ENCODE data around the gene ABCF3.

Gene ABCF3

DNA sequence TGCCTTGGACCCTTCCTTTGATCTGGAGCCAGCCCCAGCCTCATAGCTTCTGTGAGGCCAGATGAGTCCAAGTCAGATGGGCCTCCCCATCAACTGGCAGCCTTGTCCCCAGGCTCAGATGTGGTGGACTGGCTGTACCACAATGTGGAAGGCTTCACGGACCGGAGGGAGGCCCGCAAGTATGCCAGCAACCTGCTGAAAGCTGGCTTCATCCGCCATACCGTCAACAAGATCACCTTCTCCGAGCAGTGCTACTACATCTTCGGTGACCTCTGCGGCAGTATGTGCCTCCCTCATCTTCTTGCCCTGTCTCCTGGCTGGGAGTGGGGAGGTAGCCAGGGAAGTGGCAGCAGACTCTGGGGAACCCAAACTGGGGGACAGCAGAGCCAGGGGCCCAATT lies 18.2 kb upstream of the ABCF3 start:
- DNase-seq (ENCODE audit: low read depth in 1 of 2, low spot score in 1 of 2): no peak

DNA sequence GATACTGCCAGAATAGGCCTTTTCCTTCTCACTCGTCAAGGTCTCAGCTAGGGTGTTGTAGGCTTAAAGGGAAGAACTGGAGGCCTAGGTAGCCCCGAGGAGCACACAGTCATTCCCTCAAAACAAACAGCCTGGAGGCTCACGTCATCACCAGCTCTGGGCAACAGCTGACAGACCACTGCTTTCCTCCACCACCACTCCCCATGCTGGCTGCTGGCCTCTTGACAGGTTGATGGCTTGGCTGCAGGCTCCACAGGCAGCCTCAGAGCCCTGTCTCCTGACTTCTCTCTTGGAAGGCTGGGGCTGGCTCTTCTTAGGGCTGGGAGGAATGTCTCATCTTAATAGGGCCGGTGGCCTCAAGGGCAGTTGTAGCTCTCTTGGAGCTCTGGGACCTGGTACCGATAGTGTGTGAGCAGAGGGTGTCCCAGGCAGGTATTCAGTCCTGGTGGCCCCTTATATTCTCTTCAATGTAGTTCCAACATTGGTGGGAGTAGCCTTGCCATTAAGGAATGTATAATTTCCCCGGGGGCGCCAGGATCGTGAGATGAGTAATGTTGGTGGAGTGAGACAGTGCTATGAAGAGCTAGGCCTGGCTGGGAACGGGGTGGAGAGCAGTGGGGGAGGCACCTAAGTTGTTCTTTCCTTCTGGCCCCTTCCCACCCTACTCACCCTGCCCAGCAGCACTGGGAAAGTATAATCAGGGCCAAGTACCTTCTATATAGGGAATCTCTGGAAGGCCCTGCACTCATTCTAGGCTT lies 17.5 kb upstream of the ABCF3 start:
- no peak for DNase-seq (ENCODE audit: low read depth in 1 of 2, low spot score in 1 of 2)

DNA sequence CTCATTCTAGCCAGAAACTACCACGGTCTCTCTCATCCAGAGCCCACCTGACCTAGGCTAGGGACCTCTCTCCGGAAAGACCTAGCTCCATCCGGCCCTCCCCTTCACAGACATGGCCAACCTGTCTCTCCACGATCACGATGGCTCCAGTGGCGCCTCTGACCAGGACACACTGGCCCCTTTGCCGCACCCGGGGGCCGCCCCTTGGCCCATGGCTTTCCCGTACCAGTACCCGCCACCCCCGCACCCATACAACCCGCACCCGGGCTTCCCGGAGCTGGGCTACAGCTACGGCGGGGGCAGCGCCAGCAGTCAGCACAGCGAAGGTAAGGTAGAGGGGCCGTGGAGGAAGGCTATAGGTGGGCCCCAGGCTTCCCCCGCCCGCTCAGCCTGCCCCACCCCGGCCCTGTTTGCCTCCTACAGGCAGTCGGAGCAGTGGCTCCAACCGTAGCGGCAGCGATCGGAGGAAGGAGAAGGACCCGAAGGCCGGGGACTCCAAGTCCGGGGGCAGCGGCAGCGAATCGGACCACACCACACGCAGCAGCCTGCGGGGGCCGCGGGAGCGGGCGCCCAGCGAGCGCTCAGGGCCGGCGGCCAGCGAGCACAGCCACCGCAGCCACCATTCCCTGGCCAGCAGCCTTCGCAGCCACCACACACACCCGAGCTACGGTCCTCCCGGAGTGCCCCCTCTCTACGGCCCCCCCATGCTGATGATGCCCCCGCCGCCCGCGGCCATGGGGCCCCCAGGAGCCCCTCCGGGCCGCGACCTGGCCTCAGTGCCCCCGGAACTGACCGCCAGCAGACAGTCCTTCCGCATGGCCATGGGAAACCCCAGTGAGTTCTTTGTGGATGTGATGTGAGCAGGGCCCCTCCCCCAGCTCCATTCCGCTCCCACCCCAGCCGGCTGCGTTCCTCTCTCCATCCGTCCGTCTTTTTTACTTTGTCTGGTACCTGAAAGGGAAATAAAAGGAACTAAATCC lies 15.8 kb upstream of the ABCF3 start:
- no peak for DNase-seq (ENCODE audit: low read depth in 1 of 2, low spot score in 1 of 2)

DNA sequence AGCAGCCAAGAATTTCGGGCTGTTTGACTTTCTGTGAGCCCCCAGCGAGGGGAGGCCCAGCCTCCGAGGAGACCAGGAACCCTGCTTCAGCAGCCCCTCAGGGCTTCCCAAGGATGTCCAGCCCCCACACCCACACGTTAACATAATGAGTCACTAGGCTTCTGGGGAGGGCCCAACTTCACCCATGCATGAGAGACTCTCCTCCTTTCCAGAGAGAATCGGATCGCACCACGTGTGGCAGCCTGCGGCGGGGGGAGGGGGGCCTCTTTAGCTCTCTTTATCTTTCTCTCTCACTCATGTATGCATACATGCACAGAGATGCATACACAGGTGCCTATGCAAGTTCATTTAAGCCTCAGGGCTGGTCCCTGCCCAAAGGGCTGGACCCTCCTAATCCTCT lies 14.4 kb upstream of the ABCF3 start:
- no peak for DNase-seq (ENCODE audit: low read depth in 1 of 2, low spot score in 1 of 2)

DNA sequence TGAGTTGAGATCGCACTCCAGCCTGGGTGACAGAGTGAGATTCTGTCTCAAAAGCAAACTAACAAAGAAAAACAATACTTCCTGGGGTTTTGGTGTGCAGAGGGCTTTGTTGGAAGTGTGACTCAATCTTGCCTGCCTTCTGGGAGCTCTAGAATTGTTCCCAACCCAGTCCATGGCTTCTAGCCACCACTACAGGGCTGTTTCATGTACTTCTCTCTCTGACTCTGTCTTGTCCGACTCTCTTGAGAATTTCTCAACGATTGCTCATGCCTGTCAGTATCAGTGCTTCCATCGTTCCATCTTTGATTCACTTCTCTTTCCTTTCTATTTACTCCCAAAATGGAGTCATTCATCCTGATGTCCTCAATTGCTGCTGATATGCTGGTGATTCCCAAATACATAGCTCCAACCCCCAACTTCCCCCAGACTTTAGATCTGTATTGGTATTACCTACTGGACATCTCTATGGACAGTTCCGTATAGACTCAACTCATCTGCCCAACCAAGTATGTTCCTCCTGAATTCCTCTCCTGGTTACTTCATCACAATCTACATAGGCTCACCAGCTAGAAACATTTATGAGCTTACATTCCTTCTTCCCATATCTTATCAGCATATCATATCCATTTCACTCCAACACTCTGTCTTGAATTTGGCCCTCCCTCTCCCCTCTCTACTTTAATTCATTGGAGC lies 13.2 kb upstream of the ABCF3 start:
- no peak for DNase-seq (ENCODE audit: low read depth in 1 of 2, low spot score in 1 of 2)

DNA sequence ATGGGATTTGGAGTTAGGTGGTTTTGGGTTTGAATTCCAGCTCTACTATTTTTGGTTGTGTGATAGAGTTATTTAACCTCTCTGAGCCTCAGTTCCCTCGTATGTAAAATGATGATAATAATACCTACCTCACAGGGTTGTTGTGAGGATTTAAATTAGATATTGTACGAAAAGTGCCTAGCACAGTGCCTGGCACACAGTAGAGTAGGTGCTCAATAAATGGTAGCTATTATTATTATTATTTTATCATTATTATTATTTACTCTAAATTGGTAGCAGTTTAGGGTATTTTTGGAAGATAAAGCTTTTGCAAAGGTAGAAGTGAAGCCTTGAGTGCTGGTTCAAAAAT lies 12.7 kb upstream of the ABCF3 start:
- no peak for DNase-seq (ENCODE audit: low read depth in 1 of 2, low spot score in 1 of 2)

DNA sequence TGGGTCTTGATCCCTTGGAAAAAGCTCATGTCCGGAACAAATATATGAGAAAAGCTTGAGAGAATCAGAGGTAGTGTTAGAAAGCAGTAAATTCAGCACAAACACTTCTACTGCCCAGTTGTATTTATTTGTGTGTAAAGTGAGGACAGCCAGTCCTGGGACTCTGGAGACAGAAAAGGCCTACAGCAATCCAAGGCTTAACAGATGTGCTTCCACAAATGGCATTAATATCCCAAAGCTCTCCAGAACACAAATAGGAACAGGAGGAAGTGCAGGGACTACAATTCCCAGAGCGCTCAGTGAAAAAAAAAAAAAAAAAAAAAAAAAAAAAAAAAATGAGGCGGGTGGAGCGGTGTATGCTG lies 11.7 kb upstream of the ABCF3 start:
- DNase-seq (ENCODE audit: low read depth in 1 of 2, low spot score in 1 of 2): no peak

DNA sequence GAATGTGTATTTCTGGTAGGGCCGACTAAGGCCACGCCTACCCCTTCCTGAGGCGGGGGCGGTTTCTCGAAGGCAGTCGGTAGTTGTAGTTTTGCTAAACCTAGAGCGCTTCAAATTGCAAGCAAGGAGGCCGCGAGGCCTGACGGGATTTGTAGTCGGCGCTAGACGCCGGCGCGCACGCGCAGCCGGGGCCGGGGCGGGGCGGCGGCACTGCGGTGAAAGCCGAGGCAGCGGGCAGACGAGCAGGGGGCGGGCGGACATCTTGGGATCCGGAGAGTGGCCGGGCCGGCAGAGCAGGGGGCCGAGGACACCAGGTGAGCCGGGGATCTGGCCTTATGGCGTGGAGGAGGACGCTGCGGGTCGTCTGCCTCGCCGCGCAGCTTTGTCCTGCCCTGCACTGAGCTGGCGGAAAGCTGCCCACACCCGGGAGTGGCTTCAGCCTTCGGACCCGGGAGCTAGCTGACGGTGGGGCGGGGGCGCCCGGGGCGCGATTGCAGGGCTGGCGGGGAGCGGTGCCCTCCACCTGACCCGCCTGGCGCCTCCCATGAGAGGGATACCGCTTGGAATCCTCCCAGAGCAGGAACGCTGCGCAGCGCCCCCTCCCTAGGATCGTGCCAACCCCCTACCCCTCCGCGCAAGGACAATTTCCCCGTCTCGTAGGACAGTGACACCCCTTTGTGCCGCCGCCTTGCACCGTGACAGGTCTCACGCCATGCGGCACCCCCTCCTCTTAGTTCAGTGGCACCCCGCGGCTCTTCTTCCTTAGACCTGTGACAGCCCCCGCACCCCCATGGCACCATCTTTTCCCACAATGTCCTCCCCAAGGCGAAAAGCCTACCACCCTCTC lies 11.1 kb upstream of the ABCF3 start, which contains the start of gene AP2M1:
Gene AP2M1, plus strand, starts transcription at position 210 of the 847 bp plus-strand sequence. CDS start 2,139 bp downstream, outside the sequence.
- peak; percentile 94 to 97 for DNase-seq (ENCODE audit: low read depth in 1 of 2, low spot score in 1 of 2)

DNA sequence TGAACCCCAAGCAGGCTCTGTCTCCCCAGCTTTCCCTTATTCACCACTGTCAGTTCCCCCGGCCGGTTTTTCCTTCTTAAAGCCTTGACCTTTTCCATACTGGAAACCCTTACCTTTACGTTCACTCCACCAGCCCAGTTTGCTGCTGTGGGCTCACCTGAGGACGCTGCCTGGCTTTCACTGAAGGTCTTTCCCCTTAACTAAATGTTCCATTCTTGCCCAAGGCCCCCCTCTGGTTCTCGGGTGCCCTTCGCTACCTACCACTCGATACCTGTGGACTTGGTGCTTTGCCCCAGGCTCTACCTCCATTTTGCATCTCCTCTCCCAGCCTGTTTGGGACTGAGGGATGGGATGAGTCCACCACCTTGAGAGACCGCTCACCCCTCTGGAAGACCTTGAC lies 10.5 kb upstream of the ABCF3 start:
- no peak for DNase-seq (ENCODE audit: low read depth in 1 of 2, low spot score in 1 of 2)

DNA sequence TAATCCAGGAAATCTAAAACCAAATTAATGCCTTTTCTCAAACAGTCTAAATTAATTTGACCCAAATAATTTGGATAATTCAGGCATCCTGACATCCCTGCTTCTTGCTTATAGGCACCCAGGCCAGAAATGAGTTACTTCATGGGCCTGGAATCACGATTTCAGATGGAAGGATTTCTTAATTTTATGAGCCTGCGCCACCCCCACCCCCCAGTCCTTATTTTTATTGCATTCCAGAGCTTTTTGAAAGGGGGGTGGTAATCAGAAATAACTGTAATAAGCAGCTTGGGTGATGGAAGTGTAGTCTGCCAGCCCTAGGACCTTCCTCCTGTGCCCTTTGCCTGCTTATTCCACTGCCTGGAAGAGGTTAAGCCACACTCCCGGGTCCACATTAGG lies 10.0 kb upstream of the ABCF3 start:
- DNase-seq (ENCODE audit: low read depth in 1 of 2, low spot score in 1 of 2): no peak

DNA sequence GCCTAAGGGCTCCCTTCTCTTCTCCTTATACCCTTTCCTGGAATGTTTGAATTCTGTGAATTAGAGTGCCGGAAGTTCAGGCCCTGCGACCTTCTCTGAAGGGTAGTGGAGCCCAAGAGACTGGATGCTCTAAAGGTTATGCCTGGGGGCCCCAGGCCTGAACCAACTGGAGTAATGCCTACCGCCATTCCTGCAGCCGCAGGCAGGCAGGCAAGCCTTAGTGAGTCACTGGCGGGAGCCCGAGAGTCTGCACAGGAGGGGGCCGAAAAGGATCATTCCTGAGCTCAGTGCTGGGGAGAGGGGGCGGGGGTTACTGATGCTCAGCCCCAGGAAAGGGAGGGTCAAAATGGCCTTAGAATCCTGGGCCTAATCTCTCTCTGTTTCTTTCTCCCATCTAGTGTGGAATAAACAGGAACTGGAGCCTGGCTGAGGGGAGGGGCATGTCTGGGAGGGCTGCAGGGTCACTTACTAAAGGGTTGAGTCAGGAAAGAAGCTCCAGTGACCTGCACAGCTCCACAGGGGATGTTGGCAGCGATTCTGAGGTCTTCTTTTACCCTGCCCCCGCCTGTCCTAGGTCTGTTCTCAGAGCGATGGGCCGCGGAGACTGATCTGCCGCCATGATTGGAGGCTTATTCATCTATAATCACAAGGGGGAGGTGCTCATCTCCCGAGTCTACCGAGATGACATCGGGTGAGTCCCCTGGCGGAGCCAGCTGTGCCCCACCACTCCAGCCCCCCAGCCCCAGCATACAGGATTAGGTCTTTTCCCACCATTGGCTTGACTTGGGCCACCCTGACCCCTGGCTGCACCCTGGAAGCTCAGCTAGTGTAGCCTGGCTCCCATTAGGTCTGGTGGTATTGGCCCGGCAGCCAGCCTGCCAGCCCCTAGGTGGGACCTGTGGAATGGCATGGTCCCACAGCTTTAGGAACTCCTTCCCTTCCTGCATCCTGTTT lies 9.3 kb upstream of the ABCF3 start:
- DNase-seq (ENCODE audit: low read depth in 1 of 2, low spot score in 1 of 2): no peak

DNA sequence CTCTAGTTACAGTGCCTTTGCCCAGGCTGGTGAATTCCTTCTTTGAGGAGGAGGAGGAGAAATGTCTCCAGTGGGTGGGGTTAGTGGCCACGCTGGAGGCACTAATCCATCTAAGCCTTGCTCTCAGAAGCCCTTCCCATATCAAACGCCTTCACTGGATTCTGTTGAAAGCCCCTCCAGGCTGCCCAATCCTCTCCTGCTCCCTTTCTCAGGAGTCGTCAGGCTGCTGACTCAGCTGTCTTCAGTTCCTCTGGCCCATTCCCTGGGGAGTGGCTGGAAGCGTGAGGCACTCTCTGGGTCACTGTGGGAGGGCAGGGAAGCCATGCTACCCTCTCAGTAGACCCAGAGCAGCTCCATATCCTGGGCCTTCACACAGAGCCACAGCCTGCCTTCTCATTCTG lies 8.7 kb upstream of the ABCF3 start:
- DNase-seq (ENCODE audit: low read depth in 1 of 2, low spot score in 1 of 2): no peak

DNA sequence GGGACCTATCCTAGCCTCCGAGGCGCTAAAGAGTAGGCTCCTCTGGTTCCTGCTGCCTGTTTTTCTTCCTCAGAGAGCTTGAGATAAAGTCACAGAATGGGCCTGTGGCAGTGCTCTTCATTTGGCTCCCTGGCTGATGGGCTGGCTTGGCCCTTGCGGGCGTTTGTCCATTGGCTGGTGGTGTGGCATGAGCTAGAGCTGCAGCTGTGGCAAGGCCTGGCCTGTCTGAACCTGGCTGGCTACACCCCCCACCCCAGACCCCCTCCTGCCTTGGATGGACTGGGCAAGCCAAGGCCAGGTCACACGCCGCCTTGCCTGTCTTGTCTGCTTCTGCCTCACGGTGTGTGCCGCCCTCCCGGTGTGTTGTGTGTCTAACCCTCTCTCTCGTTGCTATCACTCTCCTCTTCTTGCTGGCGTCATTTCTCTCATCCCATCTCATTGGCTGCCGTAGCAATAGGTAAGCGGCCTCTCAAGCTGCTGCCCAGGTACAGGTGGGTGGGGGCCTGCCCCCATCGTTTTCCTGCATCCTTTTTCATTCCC lies 8.2 kb upstream of the ABCF3 start:
- DNase-seq (ENCODE audit: low read depth in 1 of 2, low spot score in 1 of 2): no peak

DNA sequence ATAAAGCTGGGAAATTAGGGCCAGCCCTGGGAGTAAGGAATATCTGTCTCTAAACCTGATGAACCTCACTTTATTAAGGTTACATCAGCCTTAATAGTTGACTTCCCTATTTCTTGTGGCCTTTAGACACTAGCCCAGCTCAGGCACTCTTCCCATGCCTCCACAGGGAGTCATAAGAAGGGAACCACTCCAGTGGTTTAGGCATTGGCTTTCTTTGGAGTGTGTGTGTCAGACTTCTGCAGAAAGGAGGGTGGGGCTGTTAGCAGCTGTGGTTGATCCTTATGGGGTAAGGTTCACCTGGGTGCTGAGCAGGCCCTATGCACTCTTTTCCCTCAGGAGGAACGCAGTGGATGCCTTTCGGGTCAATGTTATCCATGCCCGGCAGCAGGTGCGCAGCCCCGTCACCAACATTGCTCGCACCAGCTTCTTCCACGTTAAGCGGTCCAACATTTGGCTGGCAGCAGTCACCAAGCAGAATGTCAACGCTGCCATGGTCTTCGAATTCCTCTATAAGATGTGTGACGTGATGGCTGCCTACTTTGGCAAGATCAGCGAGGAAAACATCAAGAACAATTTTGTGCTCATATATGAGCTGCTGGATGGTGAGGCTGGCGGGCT lies 7.4 kb upstream of the ABCF3 start:
- no peak for DNase-seq (ENCODE audit: low read depth in 1 of 2, low spot score in 1 of 2)

DNA sequence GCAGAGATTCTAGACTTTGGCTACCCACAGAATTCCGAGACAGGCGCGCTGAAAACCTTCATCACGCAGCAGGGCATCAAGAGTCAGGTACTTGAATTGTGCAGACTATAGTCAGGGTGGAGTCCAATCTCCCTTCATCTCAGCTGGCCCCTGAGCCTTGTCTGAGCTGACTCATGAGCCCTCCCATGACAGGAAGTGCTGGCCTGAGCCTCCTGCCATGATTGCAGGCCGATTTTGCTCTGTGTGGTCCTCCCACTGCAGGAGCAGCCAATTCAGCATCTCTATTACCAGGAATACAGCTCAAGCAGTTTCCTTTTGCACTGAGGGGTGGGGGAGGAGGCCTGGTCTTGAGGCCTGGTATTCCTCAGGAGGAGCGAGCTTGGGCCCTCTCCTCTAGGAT lies 5.8 kb upstream of the ABCF3 start:
- DNase-seq (ENCODE audit: low read depth in 1 of 2, low spot score in 1 of 2): no peak

DNA sequence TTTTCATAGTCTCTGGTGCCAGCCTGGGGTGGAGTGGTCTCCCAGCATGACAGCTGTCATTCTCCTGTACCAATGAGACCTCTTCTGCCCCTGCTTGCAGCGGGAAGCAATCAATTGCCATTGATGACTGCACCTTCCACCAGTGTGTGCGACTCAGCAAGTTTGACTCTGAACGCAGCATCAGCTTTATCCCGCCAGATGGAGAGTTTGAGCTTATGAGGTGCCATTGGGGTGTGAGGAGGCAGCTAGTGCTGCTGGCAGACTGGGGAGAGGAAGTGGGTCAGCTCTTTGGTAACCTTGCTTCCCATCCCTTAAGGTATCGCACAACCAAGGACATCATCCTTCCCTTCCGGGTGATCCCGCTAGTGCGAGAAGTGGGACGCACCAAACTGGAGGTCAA lies 4.4 kb upstream of the ABCF3 start:
- DNase-seq (ENCODE audit: low read depth in 1 of 2, low spot score in 1 of 2): no peak

DNA sequence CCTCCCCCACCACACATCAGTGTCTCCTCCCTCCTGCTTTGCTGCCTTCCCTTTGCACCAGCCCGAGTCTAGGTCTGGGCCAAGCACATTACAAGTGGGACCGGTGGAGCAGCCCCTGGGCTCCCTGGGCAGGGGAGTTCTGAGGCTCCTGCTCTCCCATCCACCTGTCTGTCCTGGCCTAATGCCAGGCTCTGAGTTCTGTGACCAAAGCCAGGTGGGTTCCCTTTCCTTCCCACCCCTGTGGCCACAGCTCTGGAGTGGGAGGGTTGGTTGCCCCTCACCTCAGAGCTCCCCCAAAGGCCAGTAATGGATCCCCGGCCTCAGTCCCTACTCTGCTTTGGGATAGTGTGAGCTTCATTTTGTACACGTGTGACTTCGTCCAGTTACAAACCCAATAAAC lies 2.3 kb upstream of the ABCF3 start:
- DNase-seq (ENCODE audit: low read depth in 1 of 2, low spot score in 1 of 2): no peak

DNA sequence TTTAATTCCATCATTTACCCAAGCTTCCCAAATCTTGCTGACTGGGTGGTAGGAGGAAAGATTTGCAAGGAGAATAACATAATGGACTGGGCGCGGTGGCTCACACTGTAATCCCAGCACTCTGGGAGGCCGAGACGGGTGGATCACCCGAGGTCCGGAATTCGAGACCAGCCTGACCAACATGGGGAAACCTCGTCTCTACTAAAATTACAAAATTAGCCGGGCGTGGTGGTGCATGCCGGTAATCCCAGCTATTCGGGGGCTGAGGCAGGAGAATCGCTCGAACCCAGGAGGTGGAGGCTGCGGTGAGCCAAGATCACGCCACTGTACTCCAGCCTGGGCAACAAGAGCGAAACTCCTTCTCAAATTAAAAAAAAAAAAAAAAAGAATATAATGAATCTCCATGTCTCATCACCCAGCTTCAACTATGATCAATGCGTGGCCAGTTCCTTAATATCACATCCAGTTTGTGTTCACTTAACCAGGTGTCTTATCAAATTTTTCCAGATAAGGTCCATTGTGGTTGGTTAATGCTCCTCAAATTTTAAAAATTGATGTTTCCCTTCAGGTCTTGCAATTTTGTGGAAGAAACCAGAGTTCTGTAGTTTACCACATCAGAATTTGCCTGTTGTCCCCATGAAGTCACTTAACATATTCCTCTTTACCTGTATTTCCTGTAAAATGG lies 1.3 kb upstream of the ABCF3 start:
- DNase-seq (ENCODE audit: low read depth in 1 of 2, low spot score in 1 of 2): no peak
